Activated CD4-positive, alpha-beta T cell treated with anti-CD3 and anti-CD28 coated beads for 4 hours (primary cell): ENCODE measurements around the gene DUSP7.

ENCODE experiments used
- DNase-seq, 2 donors: peaks; one replicate each; pipeline ENCODE4 v3.0.0-alpha.2; 2020

The DUSP7 gene

DNA sequence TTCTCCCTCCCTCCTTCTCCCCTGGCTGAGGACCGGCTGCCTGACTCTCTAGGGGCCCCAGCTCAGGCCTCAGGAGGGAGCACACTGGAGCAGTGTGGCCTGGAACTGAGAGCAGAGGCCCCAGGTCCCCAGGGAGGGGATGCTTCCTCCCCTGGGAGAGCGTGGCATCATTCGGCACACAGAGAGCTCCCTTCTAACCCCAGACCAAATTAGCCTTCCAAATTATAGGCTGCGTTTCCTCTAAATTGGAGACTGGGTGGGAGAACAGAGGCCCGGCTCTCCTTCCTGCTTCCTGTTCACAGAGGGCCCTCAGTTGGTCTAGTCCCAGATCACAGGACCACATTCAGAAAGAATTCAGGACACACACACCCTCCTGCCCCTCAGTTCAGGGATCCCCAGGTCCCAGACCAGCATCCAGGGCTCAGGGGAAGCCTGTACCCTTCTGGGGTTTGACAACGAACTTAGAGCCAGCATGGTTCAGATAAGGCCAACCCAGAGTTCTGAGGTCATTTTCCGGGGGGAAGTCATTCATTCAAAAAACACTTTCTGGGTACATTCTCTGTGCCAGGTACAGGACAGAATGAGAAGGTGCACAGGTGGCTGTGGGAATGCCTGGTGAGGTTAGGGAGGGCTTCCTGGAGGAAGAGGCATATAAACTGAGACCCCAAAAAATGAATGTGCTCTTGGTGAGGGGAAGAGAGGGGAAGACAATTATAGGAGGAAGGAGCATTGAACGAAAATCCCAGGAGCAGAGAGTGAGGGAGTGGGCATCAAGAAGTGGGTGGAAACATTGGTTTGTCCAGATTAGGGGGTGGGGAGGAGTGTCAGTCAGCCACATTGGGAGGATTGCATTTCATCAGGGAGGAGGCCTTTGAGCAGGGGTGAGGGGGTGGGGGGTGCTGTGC is 32.3 kb downstream of the DUSP7 start:
- no peak for DNase-seq

GRCh38 chr3:52023101-52023770 is 33.1 kb downstream of the DUSP7 start:
- DNase-seq, result no peak

DNA sequence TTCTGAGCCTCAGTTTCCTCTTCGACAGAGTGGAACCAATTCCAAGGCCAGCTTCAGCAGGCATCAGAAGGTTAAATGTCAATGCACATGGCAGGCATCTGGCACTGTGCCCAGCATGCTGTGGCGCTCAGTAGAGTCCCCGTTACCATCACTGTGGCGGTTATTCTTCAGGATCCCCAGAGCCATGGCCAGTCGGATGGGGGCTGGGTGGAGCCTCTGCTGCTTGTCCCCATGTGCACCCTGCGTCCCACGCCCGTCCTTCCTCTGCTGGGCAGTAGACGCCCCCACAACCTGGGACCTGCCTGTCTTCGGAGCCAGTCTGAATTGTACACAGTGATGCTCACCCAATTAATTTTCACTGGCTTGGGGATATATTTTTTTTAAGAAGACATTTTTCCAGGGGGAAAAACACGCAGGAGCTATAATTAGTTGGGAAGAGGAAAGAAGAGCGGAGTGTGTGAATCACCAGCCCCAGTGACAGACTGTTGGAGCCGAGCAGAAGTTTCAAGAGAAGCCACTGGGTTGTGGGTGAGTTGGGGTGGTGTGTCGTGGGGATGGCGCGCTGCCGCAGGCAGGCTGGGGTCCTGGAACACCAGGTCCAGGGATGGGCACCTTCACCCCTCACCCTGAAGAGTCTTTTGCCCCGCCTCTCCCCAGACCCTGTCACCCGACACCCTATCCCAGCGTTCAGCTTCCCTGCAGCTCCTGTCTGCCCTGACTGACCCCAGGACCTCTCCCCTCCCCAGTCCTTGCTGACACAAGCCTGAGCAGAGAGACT is 33.9 kb downstream of the DUSP7 start:
- DNase-seq, result no peak

DNA sequence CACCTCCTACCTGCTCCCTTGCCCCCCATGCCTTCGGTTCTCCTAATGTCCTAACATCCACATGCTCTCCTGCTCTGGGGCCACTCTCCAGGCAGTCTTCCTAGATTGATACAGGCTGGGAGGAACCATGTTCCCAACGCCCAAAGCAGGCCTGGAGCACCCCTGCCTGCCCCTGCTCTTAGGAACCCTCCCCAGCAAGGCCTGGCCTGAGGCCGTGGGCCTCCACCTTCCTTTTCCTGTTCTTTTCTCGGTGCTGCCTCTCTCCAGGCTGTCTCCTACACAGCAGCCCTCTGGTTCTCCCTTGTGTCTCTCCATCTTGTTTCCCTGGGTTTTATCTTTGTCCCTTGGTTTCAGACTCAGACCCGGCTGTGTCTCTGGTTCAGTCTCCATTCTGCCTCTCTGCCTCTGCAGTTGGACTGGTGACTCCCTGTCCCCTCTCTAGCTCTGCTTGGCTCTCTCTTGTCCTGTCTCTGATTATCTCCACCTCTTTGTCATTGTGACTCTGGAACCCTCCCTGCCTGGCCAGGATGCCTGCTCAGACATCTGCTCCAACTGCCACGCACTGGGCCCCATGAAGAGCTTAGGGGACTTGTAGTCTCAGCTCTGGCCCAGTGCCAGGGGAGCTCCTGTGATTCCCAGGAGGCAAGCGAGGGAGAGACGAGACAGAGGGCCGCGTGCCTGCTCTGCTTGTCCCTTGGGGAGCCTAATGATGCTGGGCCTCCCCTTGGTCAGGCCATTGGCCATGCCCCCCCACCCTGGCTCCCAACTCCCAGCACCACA is 34.7 kb downstream of the DUSP7 start:
- no peak for DNase-seq

GRCh38 chr3:52020796-52021195 is 35.6 kb downstream of the DUSP7 start:
- DNase-seq, result no peak

GRCh38 chr3:52019352-52020080 is 36.9 kb downstream of the DUSP7 start:
- DNase-seq, result no peak

DNA sequence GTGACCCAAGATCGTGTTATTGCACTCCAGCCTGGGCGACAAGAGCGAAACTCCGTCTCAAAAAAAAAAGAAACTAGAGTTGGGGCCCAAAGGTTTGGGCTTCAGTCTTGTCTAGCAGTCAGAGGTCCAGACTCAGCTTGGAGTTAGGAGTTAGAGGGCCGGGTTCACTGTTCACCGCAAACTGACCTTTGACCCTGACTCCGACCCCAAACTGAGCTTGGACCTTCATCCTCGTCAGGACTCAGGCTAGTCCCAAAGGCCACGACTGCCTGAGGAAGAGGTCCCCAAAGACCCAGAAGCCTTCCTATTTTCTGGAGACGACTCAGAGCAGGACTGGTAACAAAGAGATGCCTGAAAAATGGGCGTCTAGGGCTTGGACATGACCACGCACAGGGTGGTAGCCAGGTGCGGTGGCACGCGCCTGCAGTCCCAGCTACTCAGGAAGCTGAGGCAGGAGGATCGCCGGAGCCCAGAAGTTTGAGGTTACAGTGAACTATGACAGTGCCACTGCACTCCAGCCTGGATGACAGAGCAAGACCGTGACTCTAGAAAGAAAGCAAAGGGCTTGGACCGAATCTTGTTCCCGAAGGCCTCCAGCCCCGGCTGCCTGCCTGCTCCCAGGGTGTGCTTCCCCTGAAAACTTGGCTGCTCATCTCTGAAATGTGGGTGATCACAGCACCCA is 37.9 kb downstream of the DUSP7 start:
- no peak for DNase-seq

- DNase-seq, result no peak
These were observed 38.8 kb downstream of the DUSP7 start for GRCh38 chr3:52017586-52017985.

DNA sequence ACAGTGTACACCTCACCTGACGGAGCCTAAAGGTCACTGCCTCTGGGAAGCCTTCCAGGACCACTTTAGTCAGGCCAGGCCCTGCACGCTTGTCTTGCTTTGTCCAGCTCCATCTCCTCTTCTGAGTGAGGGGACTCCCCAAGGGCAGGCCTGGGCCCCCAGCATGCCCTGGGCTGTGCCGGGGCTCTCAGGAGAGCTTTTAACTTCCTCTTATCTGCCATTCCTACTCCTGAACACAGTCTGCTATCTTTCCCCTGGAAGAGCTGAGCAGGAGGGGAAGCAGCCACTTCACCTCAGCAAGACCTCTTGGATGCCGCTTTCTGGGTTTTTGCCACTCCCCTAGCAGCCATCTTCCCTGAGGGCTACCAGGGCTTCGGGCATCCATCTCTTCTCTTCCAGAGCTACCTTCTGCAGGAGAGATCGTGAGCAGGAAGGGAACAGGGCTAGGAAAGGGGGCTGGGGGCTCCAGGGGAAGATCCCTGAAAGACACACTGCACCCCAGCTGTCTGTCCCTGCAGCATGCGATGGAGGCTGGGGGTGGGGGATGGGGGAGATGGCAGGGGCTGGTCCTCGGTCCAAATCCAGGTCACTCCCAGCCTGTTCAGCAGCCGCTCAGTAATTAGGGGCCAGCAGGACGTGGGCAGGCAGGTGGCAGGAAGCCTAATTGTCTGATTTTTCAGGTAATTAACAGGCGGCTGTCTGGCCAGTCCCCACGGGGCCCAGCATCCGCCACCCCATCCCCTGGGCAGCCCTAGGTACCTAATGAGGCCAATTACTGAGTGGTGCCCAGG is 40.7 kb downstream of the DUSP7 start:
- no peak for DNase-seq

DNA sequence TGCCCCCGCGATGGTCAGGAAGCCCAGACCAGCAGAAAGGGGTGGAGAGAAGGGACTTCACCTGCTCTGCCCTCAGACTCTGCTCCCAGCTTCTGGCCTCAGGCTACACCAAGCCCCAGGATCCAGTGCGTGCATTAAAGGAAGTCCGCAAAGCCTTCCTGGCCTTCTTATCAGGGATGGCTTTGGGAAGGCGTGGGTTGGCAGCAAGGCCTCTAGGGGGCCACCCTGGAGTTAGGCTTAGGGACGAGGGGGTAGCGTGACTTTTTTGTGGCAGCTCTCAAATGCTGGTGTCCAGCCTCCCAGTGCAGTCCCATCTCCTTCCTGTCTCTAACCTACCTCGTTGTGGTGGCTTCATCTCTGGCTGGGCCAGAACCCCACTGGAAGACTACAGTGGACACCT is 41.8 kb downstream of the DUSP7 start:
- no peak for DNase-seq

DNA sequence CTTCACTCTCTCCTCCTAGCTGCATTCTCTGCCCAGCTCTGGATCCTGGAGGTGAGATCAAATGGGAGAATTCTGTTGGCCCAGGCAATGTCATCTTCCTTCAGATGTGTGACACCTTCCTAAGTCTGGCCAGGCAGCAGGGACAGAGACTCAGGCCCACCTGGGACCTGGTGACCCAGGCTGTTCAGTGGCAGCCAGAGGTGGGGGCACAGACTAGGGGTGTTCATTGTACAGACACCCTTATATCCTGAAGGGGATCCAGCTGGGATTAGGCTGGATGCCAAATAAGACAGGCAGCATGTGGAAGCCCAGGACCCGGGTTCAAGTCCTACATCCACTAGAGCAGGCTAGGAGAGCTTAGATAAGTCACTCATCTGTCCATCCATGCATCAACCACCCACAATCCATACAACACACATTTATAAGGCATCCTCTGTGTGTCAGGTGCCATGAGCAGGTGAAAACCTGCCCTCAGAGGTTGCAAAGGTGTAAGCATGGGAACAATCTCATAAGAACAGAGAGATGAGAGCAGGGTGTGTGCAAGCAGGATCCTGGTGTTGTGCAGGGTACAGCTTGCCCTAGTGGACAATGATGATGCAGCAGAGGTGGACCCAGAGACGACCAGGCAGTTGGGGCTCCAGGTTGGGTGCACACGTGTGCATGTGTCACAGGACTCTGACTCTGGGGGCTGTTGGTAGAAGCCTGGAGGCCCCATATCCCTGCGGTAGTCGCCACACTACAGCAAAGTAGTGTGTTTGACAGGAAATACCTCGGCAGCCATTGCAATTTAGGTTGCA is 42.4 kb downstream of the DUSP7 start:
- no peak for DNase-seq

GRCh38 chr3:52012699-52013098 is 43.7 kb downstream of the DUSP7 start:
- DNase-seq, result no peak

- no peak for DNase-seq
These were observed 45.9 kb downstream of the DUSP7 start for GRCh38 chr3:52010431-52010830.

- DNase-seq, result no peak
These were observed 49.1 kb downstream of the DUSP7 start for GRCh38 chr3:52007291-52007690.

DNA sequence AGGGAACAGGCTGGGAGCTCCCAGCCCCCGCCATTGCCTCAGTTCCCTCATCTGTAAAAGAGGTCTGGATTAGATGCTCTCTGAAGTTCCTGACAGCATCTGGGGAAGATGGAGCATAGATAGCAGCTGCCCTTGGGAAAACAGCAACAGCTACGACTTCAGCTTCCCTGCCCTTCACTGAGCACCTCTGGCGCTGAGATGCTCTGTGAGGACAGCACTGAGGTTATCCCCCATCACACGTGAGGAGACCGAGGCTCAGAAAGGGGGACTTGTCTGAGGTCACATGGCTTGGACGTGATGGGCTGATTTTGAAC is 49.6 kb downstream of the DUSP7 start:
- no peak for DNase-seq

GRCh38 chr3:52006017-52006819 is 50.2 kb downstream of the DUSP7 start:
- no peak for DNase-seq

DNA sequence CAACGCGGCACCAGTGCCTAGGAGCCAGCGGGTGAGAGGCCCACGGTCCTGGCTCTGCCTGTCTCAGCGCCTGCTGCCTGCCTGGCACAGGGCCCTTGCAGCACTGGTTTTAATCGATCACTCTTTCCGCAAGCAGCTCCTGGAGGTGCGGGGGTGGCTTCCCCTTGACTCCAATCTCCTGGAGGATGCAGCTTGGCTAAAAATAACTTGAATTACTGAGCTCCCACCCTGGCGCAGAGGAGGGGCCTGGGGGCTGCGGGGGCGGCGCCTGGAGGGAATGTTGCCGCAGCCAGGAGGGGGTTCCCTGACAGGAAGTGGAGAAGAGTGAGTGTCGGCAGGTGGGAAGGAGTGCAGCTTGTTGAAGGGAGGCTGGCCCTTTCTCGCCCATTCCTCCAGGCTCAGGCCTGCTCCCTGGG is 50.8 kb downstream of the DUSP7 start:
- no peak for DNase-seq

- DNase-seq, result no peak
These were observed 51.4 kb downstream of the DUSP7 start for GRCh38 chr3:52004906-52005395.
